Myometrial cell (primary cell): ENCODE results near the gene KLHL6. TPM values are rescaled to one million over a fixed set of nuclear protein-coding genes. Genes with fewer than 3 reads are reported as not detected.

Experiments used
- total RNA-seq: library from RNA; depleted of rRNA; stranded (reverse); fragments of >200 nt; gene quantifications from 2 replicates; pipeline ENCODE4 v1.2.3, GENCODE V29; 2015

Gene KLHL6, protein sequence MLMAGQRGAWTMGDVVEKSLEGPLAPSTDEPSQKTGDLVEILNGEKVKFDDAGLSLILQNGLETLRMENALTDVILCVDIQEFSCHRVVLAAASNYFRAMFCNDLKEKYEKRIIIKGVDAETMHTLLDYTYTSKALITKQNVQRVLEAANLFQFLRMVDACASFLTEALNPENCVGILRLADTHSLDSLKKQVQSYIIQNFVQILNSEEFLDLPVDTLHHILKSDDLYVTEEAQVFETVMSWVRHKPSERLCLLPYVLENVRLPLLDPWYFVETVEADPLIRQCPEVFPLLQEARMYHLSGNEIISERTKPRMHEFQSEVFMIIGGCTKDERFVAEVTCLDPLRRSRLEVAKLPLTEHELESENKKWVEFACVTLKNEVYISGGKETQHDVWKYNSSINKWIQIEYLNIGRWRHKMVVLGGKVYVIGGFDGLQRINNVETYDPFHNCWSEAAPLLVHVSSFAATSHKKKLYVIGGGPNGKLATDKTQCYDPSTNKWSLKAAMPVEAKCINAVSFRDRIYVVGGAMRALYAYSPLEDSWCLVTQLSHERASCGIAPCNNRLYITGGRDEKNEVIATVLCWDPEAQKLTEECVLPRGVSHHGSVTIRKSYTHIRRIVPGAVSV
- not detected in 2 replicates for total RNA-seq

GRCh38 chr3:183555541-183556081, at the start of gene KLHL6:
TSS of gene KLHL6 (minus strand) at chr3:183555706. CDS start at chr3:183555653, 53 bp downstream.

Other genes starting within 250 kb of the KLHL6 start
- gene MCF2L2, start 127.1 kb downstream of the KLHL6 start, total RNA-seq, result 0.29 and 0.71 TPM in 2 replicates
- 16.7 and 32.8 TPM in 2 replicates for gene KLHL24, start 79.9 kb upstream of the KLHL6 start, total RNA-seq
- gene YEATS2, start 142.1 kb upstream of the KLHL6 start, total RNA-seq, result 29.2 and 33.4 TPM in 2 replicates